GM23338 (cell line): ENCODE data around the gene TMEM121.
"Not testable (repeated sequence)": the region's sequence is repeated elsewhere in the genome, so short reads cannot be mapped to it uniquely, and the experiment has no call there.

Source experiments
- CREB1 ChIP-seq: fragments of 250-450 bp; sonication (Bioruptor Pico); IDR thresholded peaks from 2 replicates; pipeline ENCODE4 v1.5.0; 2020; ENCODE audit warnings: low read depth, mild to moderate bottlenecking, moderate library complexity
- CTCF ChIP-seq, 2 experiments: fragments of 200-600 bp in 1 of 2; sonication (generic) in 1 of 2; conservative IDR thresholded peaks; 2 replicates each; pipeline versions ENCODE4 v1.5.1 to v1.6.1; 2016 to 2017; ENCODE audit warnings: antibody characterized with exemption in 2 of 2, low read depth in 2 of 2, mild to moderate bottlenecking in 2 of 2, moderate library complexity in 1 of 2
- ETS1 ChIP-seq: IDR thresholded peaks from 2 replicates; pipeline ENCODE4 v1.6.1; 2016; ENCODE audit warnings: antibody characterized with exemption
- EZH2 ChIP-seq: fragments of 200-600 bp; sonication (generic); IDR thresholded peaks from one replicate; pipeline ENCODE4 v1.8.0; 2017; ENCODE audit warnings: antibody characterized with exemption, mild to moderate bottlenecking, low read depth; ENCODE audit not compliant: unreplicated experiment
- EZH2phosphoT487 ChIP-seq: fragments of 200-600 bp; sonication (generic); IDR thresholded peaks from one replicate; pipeline ENCODE4 v1.8.1; 2018; ENCODE audit warnings: antibody characterized with exemption; ENCODE audit not compliant: unreplicated experiment
- JUNB ChIP-seq: IDR thresholded peaks from one replicate; pipeline ENCODE4 v1.6.1; 2016; ENCODE audit warnings: antibody characterized with exemption; ENCODE audit not compliant: unreplicated experiment
- NANOG ChIP-seq: IDR thresholded peaks from 2 replicates; pipeline ENCODE4 v1.6.1; 2016; ENCODE audit warnings: antibody characterized with exemption, borderline replicate concordance
- POLR2AphosphoS5 ChIP-seq: IDR thresholded peaks from 2 replicates; pipeline ENCODE4 v1.6.1; 2016; ENCODE audit warnings: antibody characterized with exemption, low read depth
- REST ChIP-seq: IDR thresholded peaks from one replicate; pipeline ENCODE4 v1.6.1; 2018; ENCODE audit warnings: antibody characterized with exemption; ENCODE audit not compliant: unreplicated experiment
- STAT1 ChIP-seq: IDR thresholded peaks from one replicate; pipeline ENCODE4 v1.6.1; 2016; ENCODE audit warnings: antibody characterized with exemption; ENCODE audit not compliant: unreplicated experiment
- ZNF114 ChIP-seq: fragments of 250-450 bp; sonication (Bioruptor Pico); IDR thresholded peaks from 2 replicates; pipeline ENCODE4 v1.5.0; 2020; ENCODE audit warnings: mild to moderate bottlenecking, moderate library complexity
- ZNF331 ChIP-seq: fragments of 250-450 bp; sonication (Bioruptor Pico); IDR thresholded peaks from 2 replicates; pipeline ENCODE4 v1.5.0; 2020; ENCODE audit warnings: low read depth, mild to moderate bottlenecking, moderate library complexity
- ZNF462 ChIP-seq: fragments of 250-450 bp; sonication (Bioruptor Pico); IDR thresholded peaks from 2 replicates; pipeline ENCODE4 v1.5.0; 2020; ENCODE audit warnings: mild to moderate bottlenecking, moderate library complexity

- not testable (repeated sequence) for TF ChIP-seq CTCF (conservative IDR thresholded peaks at IDR 0.05; ENCODE audit: low read depth in 2 of 2); EZH2phosphoT487; EZH2; POLR2AphosphoS5; CREB1 (CRISPR knock-in tag); ETS1; REST; ZNF331 (CRISPR knock-in tag); JUNB; ZNF114 (CRISPR knock-in tag); STAT1; NANOG; ZNF462 (CRISPR knock-in tag)
Measured at GRCh38 chr14:105579221-105579620, 52.8 kb downstream of the TMEM121 start.
